Colonic mucosa (tissue), 4 donors: Measurements from ENCODE around the gene DST. TPM values are rescaled to one million over a fixed set of nuclear protein-coding genes. Genes with fewer than 3 reads are reported as not detected.

Source experiments
- DNase-seq: peaks from one replicate; pipeline ENCODE4 v3.0.0-alpha.2; 2020
- H3K27ac ChIP-seq: fragments of 200-600 bp; one replicate; pipeline ENCODE4 v1.8.0; 2021
- H3K27me3 ChIP-seq: fragments of 200-600 bp; one replicate; pipeline ENCODE4 v1.8.0; 2021
- H3K36me3 ChIP-seq: fragments of 200-600 bp; one replicate; pipeline ENCODE4 v1.8.0; 2021
- H3K4me1 ChIP-seq: fragments of 200-600 bp; one replicate; pipeline ENCODE4 v1.8.0; 2021; ENCODE audit warnings: mild to moderate bottlenecking
- H3K4me3 ChIP-seq: fragments of 200-600 bp; one replicate; pipeline ENCODE4 v1.8.0; 2021
- H3K9ac ChIP-seq, 2 donors: one replicate each; pipeline ENCODE4 v1.7.0; 2013; ENCODE audit warnings: control low read depth in 2 of 2, low read depth in 2 of 2, low read length in 2 of 2
- H3K9me3 ChIP-seq: fragments of 200-600 bp; one replicate; pipeline ENCODE4 v1.8.0; 2021
- intact Hi-C: fragments of 100-400 bp; cut with DNase I; formaldehyde crosslinking; loops from one replicate; pipeline ENCODE4 v1.14.1; 2022
- total RNA-seq, 2 donors: library from RNA; stranded (reverse); fragmentation: NEBNext Ultra II Directional in 1 of 2; extraction: Animal tissue kit (Norgen Biotek cat#: 25700) in 1 of 2; gene quantifications; one replicate each; pipeline ENCODE4 v1.2.1, GENCODE V29; 2021
- TF ChIP-seq, protein P1 (sequence below): fragments of 200-600 bp; IDR thresholded peaks from one replicate; pipeline ENCODE4 v1.8.0; 2022; ENCODE audit warnings: antibody characterized with exemption, mild to moderate bottlenecking
- donor health status: healthy.
- donor health status: DM: no; HTN: no; CAD: no.
- donor health status: DM: no; HTN: no; CAD: no.

DST gene
- total RNA-seq, 2 donors from 2014 or later, result 115 to 197 TPM

DNA sequence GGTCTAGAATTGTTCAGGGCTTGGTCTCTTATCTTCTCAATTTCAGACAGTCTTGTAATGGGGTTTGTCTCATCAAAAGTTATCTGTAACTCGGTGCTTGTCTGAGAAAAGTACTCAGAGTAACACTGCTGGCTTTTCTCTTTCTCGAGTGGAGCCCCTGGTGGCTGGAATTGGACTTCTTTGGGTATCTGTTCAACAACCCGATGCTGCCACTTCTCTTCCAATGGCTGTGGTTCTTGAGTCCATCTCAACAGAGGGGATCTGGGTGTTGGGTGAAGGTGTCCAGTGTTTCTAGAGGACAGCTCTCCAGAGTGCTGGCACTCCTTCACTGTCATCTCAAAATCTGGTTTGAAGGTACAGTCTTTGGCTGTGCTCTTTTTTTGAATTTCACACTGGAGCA, 24.6 kb downstream of the DST start:
- intact Hi-C loops, result no loop called here
- no peak overlapping the region for H3K4me3 ChIP-seq
- H3K27me3 ChIP-seq, result no peaks in the 10 kb centered on the region
- no peaks in the 10 kb centered on the region for H3K4me1 ChIP-seq
- H3K27ac ChIP-seq, result no peak overlapping the region
- H3K9ac ChIP-seq, result no peak overlapping the region
- peaks cover 3% of the 10 kb centered on the region for H3K36me3 ChIP-seq
- DNase-seq, result no peak
- TF ChIP-seq, protein P1, sequence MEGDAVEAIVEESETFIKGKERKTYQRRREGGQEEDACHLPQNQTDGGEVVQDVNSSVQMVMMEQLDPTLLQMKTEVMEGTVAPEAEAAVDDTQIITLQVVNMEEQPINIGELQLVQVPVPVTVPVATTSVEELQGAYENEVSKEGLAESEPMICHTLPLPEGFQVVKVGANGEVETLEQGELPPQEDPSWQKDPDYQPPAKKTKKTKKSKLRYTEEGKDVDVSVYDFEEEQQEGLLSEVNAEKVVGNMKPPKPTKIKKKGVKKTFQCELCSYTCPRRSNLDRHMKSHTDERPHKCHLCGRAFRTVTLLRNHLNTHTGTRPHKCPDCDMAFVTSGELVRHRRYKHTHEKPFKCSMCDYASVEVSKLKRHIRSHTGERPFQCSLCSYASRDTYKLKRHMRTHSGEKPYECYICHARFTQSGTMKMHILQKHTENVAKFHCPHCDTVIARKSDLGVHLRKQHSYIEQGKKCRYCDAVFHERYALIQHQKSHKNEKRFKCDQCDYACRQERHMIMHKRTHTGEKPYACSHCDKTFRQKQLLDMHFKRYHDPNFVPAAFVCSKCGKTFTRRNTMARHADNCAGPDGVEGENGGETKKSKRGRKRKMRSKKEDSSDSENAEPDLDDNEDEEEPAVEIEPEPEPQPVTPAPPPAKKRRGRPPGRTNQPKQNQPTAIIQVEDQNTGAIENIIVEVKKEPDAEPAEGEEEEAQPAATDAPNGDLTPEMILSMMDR, result no peak
- H3K9me3 ChIP-seq, result no peaks in the 10 kb centered on the region

DNA sequence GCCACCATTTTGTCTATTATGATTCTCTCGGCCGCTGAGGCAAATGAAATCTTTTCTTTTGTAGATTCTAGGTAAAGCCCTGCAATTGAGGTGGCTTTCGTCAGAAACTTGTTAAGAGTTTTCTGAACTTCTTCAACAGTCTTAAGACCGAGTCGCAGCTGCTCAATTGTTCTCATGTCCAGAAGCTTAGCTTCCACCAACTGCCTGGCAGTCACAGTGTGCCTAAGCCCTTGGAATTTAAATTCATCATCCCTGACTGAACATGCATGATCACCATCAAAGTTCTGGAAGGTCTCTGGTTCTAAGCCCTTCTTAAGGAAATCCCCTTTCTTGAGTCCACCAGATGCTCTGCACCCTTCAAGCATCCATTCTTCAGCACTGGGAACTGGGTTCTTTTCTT, 25.7 kb downstream of the DST start:
- Histone ChIP-seq H3K27ac (no peak overlapping the region), H3K4me3 (no peak overlapping the region), H3K36me3 (peaks cover 3% of the 10 kb centered on the region), H3K9ac (no peak overlapping the region), H3K27me3 (no peaks in the 10 kb centered on the region), H3K9me3 (no peaks in the 10 kb centered on the region), H3K4me1 (no peaks in the 10 kb centered on the region)
- DNase-seq, result no peak
- intact Hi-C loops, result no loop called here
- TF ChIP-seq, protein P1, result no peak

DNA sequence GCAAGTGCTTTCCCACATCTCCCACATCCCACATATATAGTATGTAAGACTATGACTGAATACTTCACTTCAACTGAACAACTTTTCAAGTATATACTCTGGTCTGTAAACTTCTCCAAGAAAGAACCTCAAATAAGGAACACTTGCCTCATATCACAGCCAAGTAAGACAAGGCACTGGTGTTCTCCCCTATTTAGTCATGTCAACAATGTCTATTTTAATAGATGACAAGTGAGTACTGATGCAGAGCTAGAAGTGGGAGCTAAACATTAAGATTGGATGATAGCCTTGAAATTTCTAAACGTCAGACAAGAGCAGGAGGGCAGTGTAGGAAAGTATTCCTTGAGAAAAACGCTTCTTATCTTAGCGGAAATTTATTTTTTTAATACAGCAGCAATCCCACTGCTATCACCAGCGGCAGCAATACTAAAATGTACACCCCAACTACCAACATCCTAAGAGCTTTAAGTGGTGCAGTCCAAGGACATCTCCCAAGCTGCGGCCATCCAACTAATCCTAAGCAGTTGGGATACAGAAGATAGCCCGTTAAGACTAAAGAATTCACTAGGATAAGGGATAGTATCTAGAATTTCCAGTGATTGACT, 29.3 kb downstream of the DST start:
- TF ChIP-seq, protein P1, result no peak
- intact Hi-C loops, result no loop called here

DNA sequence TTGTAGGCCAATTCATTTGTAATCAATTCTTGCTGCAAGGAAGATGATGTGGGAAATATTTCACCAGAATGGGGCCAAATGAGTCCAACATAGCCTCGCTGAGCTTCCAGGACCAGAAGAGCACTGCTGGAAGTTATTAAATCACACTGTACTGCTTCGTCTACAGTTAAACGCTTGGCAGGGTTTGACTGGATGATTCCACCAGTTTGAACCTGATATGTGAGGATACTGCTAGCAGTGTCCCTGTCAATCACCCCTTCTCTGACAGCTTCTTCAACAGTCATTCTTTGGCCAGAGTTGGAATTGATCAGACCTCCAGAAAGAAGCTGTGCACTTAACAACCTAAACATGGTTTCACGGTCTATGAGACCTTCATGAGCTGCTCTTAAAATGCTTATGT, 34.4 kb downstream of the DST start:
- intact Hi-C loops, result no loop called here
- no peaks in the 10 kb centered on the region for H3K36me3 ChIP-seq
- H3K4me1 ChIP-seq, result no peaks in the 10 kb centered on the region
- no peaks in the 10 kb centered on the region for H3K9me3 ChIP-seq
- H3K27ac ChIP-seq, result no peak overlapping the region
- no peaks in the 10 kb centered on the region for H3K27me3 ChIP-seq
- H3K9ac ChIP-seq, result no peak overlapping the region
- DNase-seq, result no peak
- no peak overlapping the region for H3K4me3 ChIP-seq
- TF ChIP-seq, protein P1, result no peak

More for the DNA sequence above, 29.3 kb downstream of the DST start:
- Histone ChIP-seq H3K36me3 (peaks cover 3% of the 10 kb centered on the region), H3K27me3 (no peaks in the 10 kb centered on the region), H3K9ac (no peak overlapping the region), H3K4me3 (no peak overlapping the region), H3K27ac (no peak overlapping the region), H3K9me3 (no peaks in the 10 kb centered on the region), H3K4me1 (no peaks in the 10 kb centered on the region)
- DNase-seq, result no peak

DNA sequence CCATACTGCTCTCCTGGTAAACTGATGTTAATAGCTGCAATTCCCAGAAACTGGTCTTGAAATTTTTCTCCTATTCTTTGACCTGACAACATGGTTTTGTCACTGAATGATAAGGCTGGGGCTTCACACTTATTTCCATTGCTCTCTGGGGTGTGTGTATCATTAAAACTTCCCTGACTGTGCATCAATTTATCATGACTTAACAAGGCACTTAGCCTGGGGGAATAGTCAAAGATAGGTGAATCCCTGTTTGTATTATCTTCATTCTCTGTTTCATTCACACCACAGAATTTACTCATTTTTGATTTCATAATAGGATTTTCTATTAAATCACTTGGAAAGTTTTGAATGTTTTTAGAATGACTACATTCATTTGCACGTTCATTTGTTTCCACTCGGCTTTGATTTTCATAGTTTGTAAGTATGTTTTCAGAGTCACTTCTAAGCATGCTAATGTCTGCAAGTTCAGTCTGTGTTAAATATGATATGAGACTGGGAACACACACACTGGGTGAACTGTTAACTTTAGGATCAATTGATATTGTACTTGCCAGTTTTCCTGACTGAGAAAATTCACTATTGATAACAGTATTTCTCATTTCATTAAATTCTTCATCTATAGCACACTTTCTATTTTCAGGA, 35.5 kb downstream of the DST start:
- intact Hi-C loops, result no loop called here
- Histone ChIP-seq H3K4me1 (no peaks in the 10 kb centered on the region), H3K27ac (no peak overlapping the region), H3K9me3 (no peaks in the 10 kb centered on the region), H3K36me3 (no peaks in the 10 kb centered on the region), H3K27me3 (no peaks in the 10 kb centered on the region), H3K4me3 (no peak overlapping the region), H3K9ac (no peak overlapping the region)
- no peak for DNase-seq
- TF ChIP-seq, protein P1, result no peak
